K562 (cell line): ENCODE data around the gene EEF1A2. TPM values are rescaled to one million over a fixed set of nuclear protein-coding genes. Genes with fewer than 3 reads are reported as not detected.

ENCODE experiments used
- ATAC-seq: fragments of 200-7000 bp; cut with Tn5 transposase; 3 replicates; pipeline ENCODE4 v1.9.1; 2020; ENCODE audit warnings: moderate library complexity
- BruUV-seq: library from RNA; stranded (reverse); fragments of 400-500 nt; replicated peaks from 2 replicates; lab custom pipeline; 2021; lab: Mats Ljungman, UMichigan
- CTCF ChIA-PET: fragments of 300-600 bp; formaldehyde crosslinking; extraction: SDS; loops from one replicate; lab custom pipeline; 2021; ENCODE audit warnings: low intra/inter-chr PET ratio; lab: Yijun Ruan, JAX
- POLR2A ChIA-PET: fragments of 300-600, 350-650 bp; sonication (Branson Sonifier 250); formaldehyde crosslinking; extraction: SDS; loops from one replicate; lab custom pipeline; 2021; ENCODE audit warnings: antibody characterized with exemption, inconsistent platforms; lab: Yijun Ruan, JAX
- DNase-seq, 4 experiments: peaks; one replicate each; pipeline versions ENCODE4 v3.0.0 to v3.0.0-alpha.2; 2011 to 2018; ENCODE audit warnings: low spot score in 3 of 4, mixed read lengths in 3 of 4; ENCODE audit errors: extremely low read depth in 1 of 4
- FAIRE-seq: peaks from 2 replicates; lab custom pipeline; 2011; peaks lifted over from hg19 to GRCh38; lab: Jason Lieb, UNC
- H2AFZ ChIP-seq: 2 replicates; pipeline ENCODE4 v1.6.0; 2011; ENCODE audit warnings: low read depth, low read length, control low read depth, inconsistent platforms
- H3K27ac ChIP-seq: fragments of 200-600 bp; 3 replicates; pipeline ENCODE4 v1.8.0; 2011; ENCODE audit warnings: low read depth, mild to moderate bottlenecking, control low read depth, inconsistent platforms, low read length, moderate library complexity, mixed read lengths; ENCODE audit errors: extremely low read depth
- H3K27me3 ChIP-seq, 2 experiments: fragments of 300-600 bp in 1 of 2; 2 replicates in 1 of 2; 3 replicates in 1 of 2; pipeline versions ENCODE4 v1.6.0 to v1.8.0; 2011; ENCODE audit warnings: inconsistent platforms in 2 of 2, low read length in 2 of 2, mild to moderate bottlenecking in 1 of 2, mixed read lengths in 1 of 2, moderate library complexity in 1 of 2; ENCODE audit not compliant: control insufficient read depth in 2 of 2, insufficient read depth in 2 of 2
- H3K36me3 ChIP-seq: fragments of 300-600 bp; 3 replicates; pipeline ENCODE4 v1.8.0; 2011; ENCODE audit warnings: mild to moderate bottlenecking, low read length, inconsistent platforms; ENCODE audit not compliant: control insufficient read depth, insufficient read depth
- H3K4me1 ChIP-seq, 2 experiments: fragments of 200-600 bp in 1 of 2; replicated peaks in 1 of 2; 2 replicates in 1 of 2; 3 replicates in 1 of 2; pipeline versions ENCODE4 v1.5.1 to v1.8.0; 2011; ENCODE audit warnings: inconsistent platforms in 2 of 2, low read length in 2 of 2, mild to moderate bottlenecking in 1 of 2, mixed read lengths in 1 of 2, moderate library complexity in 1 of 2; ENCODE audit not compliant: control insufficient read depth in 2 of 2, insufficient read depth in 2 of 2
- H3K4me2 ChIP-seq: 2 replicates; pipeline ENCODE4 v1.6.1; 2011; ENCODE audit warnings: low read length, control low read depth, inconsistent platforms, mixed read lengths; ENCODE audit not compliant: insufficient read depth
- H3K4me3 ChIP-seq: fragments of 200-600 bp; sonication (generic), shearing (Covaris generic); 2 replicates; pipeline ENCODE4 v1.5.1; 2016; ENCODE audit warnings: control low read depth, inconsistent platforms
- H3K79me2 ChIP-seq: fragments of 200-600 bp; 3 replicates; pipeline ENCODE4 v1.8.0; 2011; ENCODE audit warnings: low read length, inconsistent platforms; ENCODE audit not compliant: control insufficient read depth, insufficient read depth
- H3K9ac ChIP-seq, 2 experiments: 2 replicates each; pipeline versions ENCODE4 v1.6.0 to v1.6.1; 2011; ENCODE audit warnings: low read depth in 2 of 2, low read length in 2 of 2, control low read depth in 1 of 2, inconsistent platforms in 1 of 2, mild to moderate bottlenecking in 1 of 2, mixed read lengths in 1 of 2; ENCODE audit not compliant: insufficient read depth in 1 of 2
- H3K9me1 ChIP-seq: one replicate; pipeline ENCODE4 v1.6.0; 2011; ENCODE audit warnings: inconsistent platforms, mild to moderate bottlenecking, low read length, moderate library complexity; ENCODE audit not compliant: control insufficient read depth, insufficient read depth
- H3K9me3 ChIP-seq: replicated peaks from 2 replicates; pipeline ENCODE4 v1.5.1; 2011; ENCODE audit warnings: low read depth, low read length, inconsistent platforms; ENCODE audit not compliant: control insufficient read depth, insufficient read depth
- H4K20me1 ChIP-seq: replicated peaks from 2 replicates; pipeline ENCODE4 v1.6.1; 2011; ENCODE audit warnings: low read length, inconsistent platforms, mixed read lengths; ENCODE audit not compliant: control insufficient read depth, insufficient read depth
- GTF3C2 ChIP-seq: IDR thresholded peaks from 3 replicates; pipeline ENCODE4 v1.6.1; 2011; ENCODE audit warnings: borderline replicate concordance, mild to moderate bottlenecking, moderate library complexity; ENCODE audit not compliant: insufficient read length; ENCODE audit errors: extremely low read depth
- MAFG ChIP-seq: fragments of 450-650 bp; conservative IDR thresholded peaks from 2 replicates; pipeline ENCODE4 v1.6.1; 2016; ENCODE audit warnings: missing genetic modification characterization, missing compliant biosample characterization
- NR1H2 ChIP-seq: sonication (generic); formaldehyde crosslinking; IDR thresholded peaks from 2 replicates; pipeline ENCODE4 v1.4.0; 2020; ENCODE audit warnings: mild to moderate bottlenecking, missing genetic modification reagents
- NR2C2 ChIP-seq, 2 experiments: fragments of 200-800 bp in 1 of 2; sonication (Bioruptor generic) in 1 of 2; sonication (generic) in 1 of 2; formaldehyde crosslinking in 1 of 2; IDR thresholded peaks; 2 replicates each; pipeline versions ENCODE4 v1.6.1 to v1.8.0; 2016 to 2022; ENCODE audit warnings: mild to moderate bottlenecking in 1 of 2, missing compliant biosample characterization in 1 of 2, missing genetic modification characterization in 1 of 2, missing genetic modification reagents in 1 of 2
- TAF1 ChIP-seq: IDR thresholded peaks from 2 replicates; pipeline ENCODE4 v1.6.1; 2011; ENCODE audit warnings: mild to moderate bottlenecking, low read length, moderate library complexity; ENCODE audit not compliant: insufficient read depth, control insufficient read depth, severe bottlenecking; ENCODE audit errors: extremely low read depth
- TAF9B ChIP-seq: fragments of 450-650 bp; IDR thresholded peaks from 2 replicates; pipeline ENCODE4 v1.6.1; 2018; ENCODE audit warnings: mild to moderate bottlenecking; ENCODE audit not compliant: partially characterized antibody
- USF1 ChIP-seq: sonication (generic); formaldehyde crosslinking; IDR thresholded peaks from 2 replicates; pipeline ENCODE4 v1.9.0; 2022; ENCODE audit warnings: mild to moderate bottlenecking, missing genetic modification reagents
- ZBTB7A ChIP-seq: IDR thresholded peaks from 2 replicates; pipeline ENCODE4 v1.6.1; 2011; ENCODE audit warnings: low read depth, mild to moderate bottlenecking, low read length, moderate library complexity, borderline replicate concordance; ENCODE audit not compliant: control insufficient read depth
- ZNF707 ChIP-seq: fragments of 250-450 bp; sonication (Bioruptor Pico); conservative IDR thresholded peaks from 2 replicates; pipeline ENCODE4 v1.8.0; 2022; ENCODE audit warnings: inconsistent platforms, mild to moderate bottlenecking, moderate library complexity
- WGBS: fragments of 100-300 bp; shearing (Covaris generic); methylation state at CpG from one replicate; pipeline ENCODE4 v1.1.6; 2016; ENCODE audit warnings: low coverage, mixed read lengths; ENCODE audit not compliant: insufficient coverage; ENCODE audit errors: missing lambda C conversion rate; 5-methylcytosine and 5-hydroxymethylcytosine counted together
- in situ Hi-C: fragments of 300-500 bp; cut with MboI; formaldehyde crosslinking; loops from 4 replicates; pipeline ENCODE4 v1.15.0; 2018; ENCODE audit warnings: inconsistent platforms, mixed read lengths
- intact Hi-C: fragments of 100-400 bp; cut with micrococcal nuclease; formaldehyde crosslinking; loops from 2 replicates; pipeline ENCODE4 v1.14.2; 2022
- polyA plus RNA-seq, 8 experiments: library from polyadenylated mRNA; depleted of rRNA in 4 of 8; stranded (reverse) in 5 of 8; unstranded in 3 of 8; fragments of >200 nt; fragmentation: Nextera tagmentation in 2 of 8; fragmentation: Illumina TruSeq in 1 of 8; extraction: Ambion mirVana in 2 of 8; extraction: Trizol in 1 of 8; gene quantifications; 2 replicates each; pipeline versions ENCODE4 v1.2.1 to v1.2.3, GENCODE V29; 2011 to 2014; ENCODE audit warnings: inconsistent platforms in 1 of 8, missing spikeins in 1 of 8
- total RNA-seq, 7 experiments: library from RNA; depleted of rRNA in 6 of 7; stranded (reverse); fragments of >200 nt in 6 of 7; fragmentation: Illumina TruSeq in 2 of 7; extraction: Trizol in 2 of 7; gene quantifications; 2 replicates each; pipeline versions ENCODE4 v1.2.1 to v1.2.3, GENCODE V29; 2011 to 2021; ENCODE audit warnings: low replicate concordance in 1 of 7

The EEF1A2 gene
- total and polyA plus RNA-seq, 9 of the 15 experiments (the other 6 are each of a cell fraction or from before 2014, with no cell fraction given): 0.04 to 29.6 (median 11.5) TPM

- POLR2A ChIA-PET: interaction anchor here (0.5 to 1.4 kb wide), 2 partner anchors 9 to 20 kb away, joined by 3 to 6 read pairs; no protein-coding TSS in a partner anchor
- Histone ChIP-seq H3K27ac (no peak within 1 kb of the TSS), H3K4me2 (no peak within 1 kb of the TSS), H3K9me1 (no peaks in the 10 kb centered on the region), H3K36me3 (no peaks in the 10 kb centered on the region), H3K9ac (no peak within 1 kb of the TSS), H3K79me2 (no peaks in the 10 kb centered on the region), H3K27me3 (peaks cover 33 to 84% of the 10 kb centered on the region in 2 experiments), H3K4me1 (peaks cover 0 to 30% of the 10 kb centered on the region in 2 experiments; a peak in 2 of 5 replicates), H3K4me3 (no peak within 1 kb of the TSS), H2AFZ (no peak within 1 kb of the TSS), H4K20me1 (peaks cover 21% of the 10 kb centered on the region), H3K9me3 (no peaks in the 10 kb centered on the region)
- in situ Hi-C loops: no loop called here
- CTCF ChIA-PET: no interaction called here
- ATAC-seq (peak; percentile 53; the same call in 2 of the 3 replicates), DNase-seq (peak in 3 of 4 experiments; percentile 30 to 71 (median 71)), FAIRE-seq (no peak)
- intact Hi-C loops: no loop called here
- TF ChIP-seq TAF9B (no peak), NR1H2 (CRISPR knock-in tag) (no peak), ZBTB7A (peak; percentile 49; the same call in 1 of the 2 replicates)
- 13% methylated on average over 61 of the region's 111 CpGs for WGBS
- BruUV-seq: no TSS peak
These were observed 26.7 kb downstream of the EEF1A2 start, which contains the start of gene KCNQ2 for GRCh38 chr20:63471981-63472831. TSS of gene KCNQ2 (minus strand) at chr20:63472655. CDS start at chr20:63472463, 192 bp downstream.

GRCh38 chr20:63471717-63471980 lies 27.2 kb downstream of the EEF1A2 start:
- Histone ChIP-seq H3K4me1 (peaks cover 0 to 28% of the 10 kb centered on the region in 2 experiments; a peak in 2 of 5 replicates), H3K4me2 (no peak overlapping the region), H3K79me2 (no peaks in the 10 kb centered on the region), H2AFZ (no peak overlapping the region), H3K27ac (no peak overlapping the region), H3K9me1 (no peaks in the 10 kb centered on the region), H3K36me3 (no peaks in the 10 kb centered on the region), H3K4me3 (no peak overlapping the region), H3K9ac (no peak overlapping the region), H4K20me1 (peaks cover 24% of the 10 kb centered on the region), H3K27me3 (peaks cover 33 to 84% of the 10 kb centered on the region in 2 experiments), H3K9me3 (no peaks in the 10 kb centered on the region)
- ATAC-seq: no peak
- in situ Hi-C loops: no loop called here
- intact Hi-C loops: no loop called here
- no peak for DNase-seq
- no peak for FAIRE-seq
- WGBS: 25% methylated on average over 4 of the region's 27 CpGs
- ChIA-PET POLR2A (interaction anchor here (0.5 to 1.4 kb wide), 2 partner anchors 9 to 19 kb away, joined by 3 to 6 read pairs; no protein-coding TSS in a partner anchor), CTCF (no interaction called here)
- BruUV-seq: no TSS peak
- no peak for TF ChIP-seq NR2C2 (CRISPR knock-in tag; IDR thresholded peaks at IDR 0.05)
- no peak for TF ChIP-seq NR2C2 (tag; IDR thresholded peaks at IDR 0.05)
- TF ChIP-seq GTF3C2: no peak
- TF ChIP-seq ZNF707 (CRISPR knock-in tag): no peak
- no peak for TF ChIP-seq MAFG (tag)
- TF ChIP-seq TAF9B: no peak
- TF ChIP-seq TAF1: no peak
- TF ChIP-seq USF1 (CRISPR knock-in tag): no peak
